ENCODE measurements around the gene GOLGB1. TPM values are rescaled to one million over a fixed set of nuclear protein-coding genes. Genes with fewer than 3 reads are reported as not detected.

The GOLGB1 gene
- polyA plus RNA-seq, 3 donors: 1.2 to 7.1 (median 1.7) TPM

DNA sequence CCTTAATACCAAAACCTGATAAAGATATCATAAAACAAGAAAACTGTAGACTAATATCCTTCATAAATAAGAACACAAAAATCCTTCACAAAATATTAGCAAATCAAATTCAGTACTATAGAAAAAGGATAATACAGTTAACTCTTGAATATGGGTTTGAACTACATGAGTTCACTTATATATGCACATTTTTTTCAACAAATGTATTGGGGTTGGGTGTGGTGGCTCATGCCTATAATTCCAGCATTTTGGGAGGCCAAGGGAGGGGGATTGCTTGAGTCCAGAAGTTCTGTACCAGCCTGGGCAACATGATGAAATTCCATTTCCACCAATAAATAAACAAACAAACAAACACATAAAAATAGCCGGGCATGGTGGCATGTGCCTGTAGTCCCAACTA lies 39.2 kb downstream of the GOLGB1 start:
- Histone ChIP-seq H3K9ac (ENCODE audit: insufficient read depth, low read length, poor library complexity, severe bottlenecking) (no peak overlapping the region), H3K4me3 (replicated peaks in 1 of 3; ENCODE audit: low read depth in 2 of 3, low read length in 3 of 3) (no peak overlapping the region), H3K27ac (ENCODE audit: low read depth in 1 of 2, low read length in 2 of 2) (no peak overlapping the region), H4K20me1 (ENCODE audit: insufficient read depth, low read length) (no peaks in the 10 kb centered on the region), H3K4me2 (replicated peaks; ENCODE audit: extremely low read depth, low read length, poor library complexity, severe bottlenecking) (no peak overlapping the region), H3K9me3 (replicated peaks in 1 of 2; ENCODE audit: control insufficient read depth in 1 of 2, insufficient read depth in 1 of 2, low read length in 2 of 2) (no peaks in the 10 kb centered on the region), H3K4me1 (ENCODE audit: control insufficient read depth in 1 of 2, insufficient read depth in 2 of 2, low read length in 2 of 2) (no peaks in the 10 kb centered on the region), H3K79me2 (ENCODE audit: insufficient read depth, low read length) (no peaks in the 10 kb centered on the region), H2AFZ (ENCODE audit: insufficient read depth, low read depth, low read length, poor library complexity, severe bottlenecking) (no peak overlapping the region), H3K36me3 (replicated peaks in 1 of 2; ENCODE audit: control insufficient read depth in 1 of 2, insufficient read depth in 2 of 2, low read length in 2 of 2) (peaks cover 48 to 67% of the 10 kb centered on the region in 2 donors), H3K27me3 (ENCODE audit: control insufficient read depth in 2 of 2, insufficient read depth in 2 of 2, low read length in 2 of 2) (no peaks in the 10 kb centered on the region)
- no peak for DNase-seq
- H3K36me3 Mint-ChIP-seq: peaks cover 60 to 80% of the 10 kb centered on the region in 2 donors
- no peak overlapping the region for H3K4me3 Mint-ChIP-seq
- TF ChIP-seq, protein P1, sequence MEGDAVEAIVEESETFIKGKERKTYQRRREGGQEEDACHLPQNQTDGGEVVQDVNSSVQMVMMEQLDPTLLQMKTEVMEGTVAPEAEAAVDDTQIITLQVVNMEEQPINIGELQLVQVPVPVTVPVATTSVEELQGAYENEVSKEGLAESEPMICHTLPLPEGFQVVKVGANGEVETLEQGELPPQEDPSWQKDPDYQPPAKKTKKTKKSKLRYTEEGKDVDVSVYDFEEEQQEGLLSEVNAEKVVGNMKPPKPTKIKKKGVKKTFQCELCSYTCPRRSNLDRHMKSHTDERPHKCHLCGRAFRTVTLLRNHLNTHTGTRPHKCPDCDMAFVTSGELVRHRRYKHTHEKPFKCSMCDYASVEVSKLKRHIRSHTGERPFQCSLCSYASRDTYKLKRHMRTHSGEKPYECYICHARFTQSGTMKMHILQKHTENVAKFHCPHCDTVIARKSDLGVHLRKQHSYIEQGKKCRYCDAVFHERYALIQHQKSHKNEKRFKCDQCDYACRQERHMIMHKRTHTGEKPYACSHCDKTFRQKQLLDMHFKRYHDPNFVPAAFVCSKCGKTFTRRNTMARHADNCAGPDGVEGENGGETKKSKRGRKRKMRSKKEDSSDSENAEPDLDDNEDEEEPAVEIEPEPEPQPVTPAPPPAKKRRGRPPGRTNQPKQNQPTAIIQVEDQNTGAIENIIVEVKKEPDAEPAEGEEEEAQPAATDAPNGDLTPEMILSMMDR (IDR thresholded peaks at IDR 0.05): no peak
- H3K27ac Mint-ChIP-seq: peak overlapping the region in 1 of 7 donors; percentile 36
- H3K27me3 Mint-ChIP-seq (ENCODE audit: low read depth in 3 of 3): no peaks in the 10 kb centered on the region
- peaks cover 0 to 4% (median 0%) of the 10 kb centered on the region in 7 donors for H3K9me3 Mint-ChIP-seq
- intact Hi-C loops (cut with micrococcal nuclease): no loop called here
- H3K4me1 Mint-ChIP-seq: no peaks in the 10 kb centered on the region
- WGBS (ENCODE audit: insufficient coverage): 100% methylated on average over 1 of the region's 1 CpG

DNA sequence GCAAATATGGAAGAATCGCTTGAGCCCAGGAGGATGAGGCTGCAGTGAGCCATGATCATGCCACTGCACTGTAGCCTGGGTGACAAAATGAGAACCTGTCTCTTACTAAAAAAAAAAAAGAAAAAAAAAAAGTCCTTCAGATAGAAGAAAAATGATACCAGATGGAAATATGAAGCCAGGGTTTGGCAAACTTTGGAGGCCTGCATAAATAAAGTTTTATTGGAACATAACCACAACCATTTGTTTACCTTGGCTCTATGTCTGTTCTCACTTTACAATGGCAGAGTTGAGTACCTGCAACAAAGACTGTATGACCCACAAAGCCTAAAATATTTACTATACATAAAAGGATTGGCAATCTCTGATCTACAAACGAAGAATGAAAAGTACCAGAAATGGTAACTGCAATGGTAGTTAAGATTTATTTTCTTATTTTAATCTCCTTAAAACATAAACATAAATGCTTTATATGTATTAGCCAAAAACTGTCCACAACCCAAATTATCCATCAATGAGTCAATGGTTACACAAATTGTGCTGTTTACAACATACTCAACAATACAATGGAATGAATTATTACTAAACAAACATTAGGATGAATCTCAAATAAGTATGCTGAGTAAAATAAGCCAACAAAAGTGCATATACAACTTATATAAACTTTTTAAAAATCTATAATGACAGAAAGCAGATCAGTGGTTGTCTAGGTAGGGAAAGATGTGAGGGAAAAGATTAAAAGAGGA lies 41.8 kb downstream of the GOLGB1 start:
- Mint-ChIP-seq H3K36me3 (peaks cover 56 to 71% of the 10 kb centered on the region in 2 donors), H3K27ac (peak overlapping the region in 1 of 7 donors; percentile 13), H3K4me1 (no peaks in the 10 kb centered on the region), H3K4me3 (no peak overlapping the region), H3K9me3 (peaks cover 0 to 10% (median 5%) of the 10 kb centered on the region in 7 donors), H3K27me3 (ENCODE audit: low read depth in 3 of 3) (no peaks in the 10 kb centered on the region)
- TF ChIP-seq, protein P1 (IDR thresholded peaks at IDR 0.05): no peak
- Histone ChIP-seq H3K9me3 (replicated peaks in 1 of 2; ENCODE audit: control insufficient read depth in 1 of 2, insufficient read depth in 1 of 2, low read length in 2 of 2) (no peaks in the 10 kb centered on the region), H4K20me1 (ENCODE audit: insufficient read depth, low read length) (no peaks in the 10 kb centered on the region), H3K79me2 (ENCODE audit: insufficient read depth, low read length) (no peaks in the 10 kb centered on the region), H3K36me3 (replicated peaks in 1 of 2; ENCODE audit: control insufficient read depth in 1 of 2, insufficient read depth in 2 of 2, low read length in 2 of 2) (peaks cover 45 to 64% of the 10 kb centered on the region in 2 donors), H3K4me2 (replicated peaks; ENCODE audit: extremely low read depth, low read length, poor library complexity, severe bottlenecking) (no peak overlapping the region), H3K4me1 (ENCODE audit: control insufficient read depth in 1 of 2, insufficient read depth in 2 of 2, low read length in 2 of 2) (no peaks in the 10 kb centered on the region), H3K27ac (ENCODE audit: low read depth in 1 of 2, low read length in 2 of 2) (no peak overlapping the region), H3K4me3 (replicated peaks in 1 of 3; ENCODE audit: low read depth in 2 of 3, low read length in 3 of 3) (no peak overlapping the region), H3K9ac (ENCODE audit: insufficient read depth, low read length, poor library complexity, severe bottlenecking) (no peak overlapping the region), H2AFZ (ENCODE audit: insufficient read depth, low read depth, low read length, poor library complexity, severe bottlenecking) (no peak overlapping the region), H3K27me3 (ENCODE audit: control insufficient read depth in 2 of 2, insufficient read depth in 2 of 2, low read length in 2 of 2) (no peaks in the 10 kb centered on the region)
- WGBS (ENCODE audit: insufficient coverage): no CpG with 5 or more reads among the region's 2 CpGs
- DNase-seq: no peak
- intact Hi-C loops (cut with micrococcal nuclease): no loop called here
